GM19324 (cell line): ENCODE measurements around the gene SNTG2.

Source experiments
- ATAC-seq: cut with Tn5 transposase; IDR thresholded peaks from one replicate; pipeline ENCODE4 v1.9.1; 2021; ENCODE audit warnings: mild to moderate bottlenecking, moderate library complexity; ENCODE audit not compliant: unreplicated experiment, low FRiP score

SNTG2 gene

GRCh38 chr2:1134629-1135028 is 184.0 kb downstream of the SNTG2 start:
- no peak for ATAC-seq

- no peak for ATAC-seq
Measured at GRCh38 chr2:1136067-1136466, 185.4 kb downstream of the SNTG2 start.

- ATAC-seq, result no peak
Measured at GRCh38 chr2:1136846-1137245, 186.2 kb downstream of the SNTG2 start.

GRCh38 chr2:1137264-1137663 is 186.6 kb downstream of the SNTG2 start:
- no peak for ATAC-seq

GRCh38 chr2:1137913-1138391 is 187.3 kb downstream of the SNTG2 start:
- no peak for ATAC-seq

GRCh38 chr2:1140389-1141003 is 189.8 kb downstream of the SNTG2 start:
- no peak for ATAC-seq

- ATAC-seq, result no peak
Measured at GRCh38 chr2:1141079-1141478, 190.4 kb downstream of the SNTG2 start.

- ATAC-seq, result no peak
Measured at GRCh38 chr2:1143129-1143528, 192.5 kb downstream of the SNTG2 start.

- ATAC-seq, result no peak
Measured at GRCh38 chr2:1147873-1148612, 197.4 kb downstream of the SNTG2 start.

GRCh38 chr2:1150724-1151511 is 200.3 kb downstream of the SNTG2 start:
- ATAC-seq, result no peak

- no peak for ATAC-seq
Measured at GRCh38 chr2:1152375-1152774, 201.7 kb downstream of the SNTG2 start.

GRCh38 chr2:1153920-1154319 is 203.3 kb downstream of the SNTG2 start:
- ATAC-seq, result no peak

GRCh38 chr2:1154710-1155594 is 204.3 kb downstream of the SNTG2 start:
- no peak for ATAC-seq

- no peak for ATAC-seq
Measured at GRCh38 chr2:1156059-1156458, 205.4 kb downstream of the SNTG2 start.

- no peak for ATAC-seq
Measured at GRCh38 chr2:1156531-1156930, 205.9 kb downstream of the SNTG2 start.

- ATAC-seq, result no peak
Measured at GRCh38 chr2:1157107-1157506, 206.5 kb downstream of the SNTG2 start.

- no peak for ATAC-seq
Measured at GRCh38 chr2:1159013-1159412, 208.4 kb downstream of the SNTG2 start.

- no peak for ATAC-seq
Measured at GRCh38 chr2:1162246-1162645, 211.6 kb downstream of the SNTG2 start.

GRCh38 chr2:1162768-1163584 is 212.3 kb downstream of the SNTG2 start:
- no peak for ATAC-seq

- ATAC-seq, result no peak
Measured at GRCh38 chr2:1166976-1167375, 216.3 kb downstream of the SNTG2 start.
